ENCODE data around the gene MAP3K13. TPM values are rescaled to one million over a fixed set of nuclear protein-coding genes. Genes with fewer than 3 reads are reported as not detected.
"Not testable (repeated sequence)": the region's sequence is repeated elsewhere in the genome, so short reads cannot be mapped to it uniquely, and the experiment has no call there.

The MAP3K13 gene
- total RNA-seq, 1 donor from 2014 or later, result 9.0 TPM

GRCh38 chr3:185423178-185423577 lies 60.2 kb downstream of the MAP3K13 start:
- intact Hi-C loops (cut with DNase I), result no loop called here
- DNase-seq (ENCODE audit: low spot score), result no peak

GRCh38 chr3:185424435-185424834 lies 61.5 kb downstream of the MAP3K13 start:
- intact Hi-C loops (cut with DNase I), result no loop called here
- no peak for DNase-seq (ENCODE audit: low spot score)

DNA sequence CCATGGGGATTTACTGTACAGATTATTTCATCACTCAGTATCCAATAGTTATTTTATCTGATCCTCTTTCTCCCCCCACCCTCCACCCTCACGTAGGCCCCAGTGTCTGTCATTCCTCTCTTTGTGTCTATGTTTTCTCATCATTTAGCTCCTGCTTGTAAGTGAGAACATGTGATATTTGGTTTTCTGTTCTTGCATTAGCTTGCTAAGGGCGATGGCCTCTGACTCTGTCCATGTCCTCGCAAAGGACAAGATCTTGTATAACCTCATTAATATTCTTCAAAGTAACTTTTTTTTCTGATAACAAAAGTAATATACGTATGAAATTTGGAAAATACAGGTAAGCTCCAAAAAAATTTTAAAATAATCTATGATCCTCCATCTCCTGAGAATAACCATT lies 67.4 kb downstream of the MAP3K13 start:
- intact Hi-C loops (cut with DNase I), result no loop called here
- no peak for DNase-seq (ENCODE audit: low spot score)

DNA sequence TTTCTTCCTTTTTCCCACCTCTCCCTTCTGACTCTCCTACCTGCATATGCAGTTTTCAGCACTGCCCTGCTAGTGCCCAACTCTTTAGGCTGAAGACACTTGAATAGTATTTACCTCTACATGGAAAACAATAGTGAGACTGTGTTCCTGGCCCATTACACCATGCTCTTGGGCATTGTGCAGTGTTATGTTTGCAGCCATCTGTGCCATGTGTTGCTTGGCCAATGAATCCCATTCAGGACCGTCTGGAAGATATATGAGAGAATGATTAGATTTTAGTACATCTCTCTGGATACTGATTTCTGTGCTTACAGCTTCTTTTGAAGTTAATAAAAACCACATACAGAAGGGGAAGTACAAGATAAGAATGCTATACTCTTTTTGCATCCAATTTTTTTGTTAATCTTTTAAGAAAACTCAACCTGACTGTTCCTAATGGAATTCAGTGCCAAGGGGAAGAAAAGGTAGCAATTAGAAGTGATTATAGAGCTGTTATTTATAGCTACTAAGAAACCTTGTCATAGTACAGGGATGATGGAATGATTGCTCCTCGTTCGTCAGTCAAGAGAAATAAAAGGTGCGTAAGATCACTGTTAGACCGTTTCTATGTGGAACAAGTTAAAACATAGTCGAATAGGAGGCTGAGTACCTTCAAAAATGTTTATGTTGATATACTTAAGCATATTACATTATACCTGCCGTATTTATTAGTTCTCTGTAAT lies 77.0 kb downstream of the MAP3K13 start:
- intact Hi-C loops (cut with DNase I), result no loop called here
- DNase-seq (ENCODE audit: low spot score), result no peak

- intact Hi-C loops (cut with DNase I), result no loop called here
- DNase-seq (ENCODE audit: low spot score), result no peak
Observed at GRCh38 chr3:185442031-185442430, 79.1 kb downstream of the MAP3K13 start.

- DNase-seq (ENCODE audit: low spot score), result no peak
- intact Hi-C loops (cut with DNase I), result no loop called here
Observed at GRCh38 chr3:185444329-185444728, 81.4 kb downstream of the MAP3K13 start.

DNA sequence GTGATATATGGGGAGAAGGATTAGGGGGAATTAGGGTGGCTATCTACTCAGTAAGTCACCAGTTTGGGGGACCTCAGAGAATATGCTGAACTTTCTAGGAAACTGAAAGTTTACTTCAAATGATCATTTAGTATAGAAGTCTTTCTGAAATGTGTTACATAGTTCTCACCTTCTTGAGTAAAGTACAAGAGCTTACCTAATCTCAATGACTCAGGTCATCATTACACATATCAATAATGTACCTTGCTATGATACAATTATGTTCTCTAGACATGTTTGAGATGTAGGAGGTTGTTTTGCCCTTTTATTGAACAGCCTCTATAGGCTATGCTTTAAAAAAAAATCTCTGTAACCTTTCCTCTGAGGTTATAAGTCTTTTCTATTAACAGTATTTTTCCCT lies 85.2 kb downstream of the MAP3K13 start:
- intact Hi-C loops (cut with DNase I), result no loop called here
- no peak for DNase-seq (ENCODE audit: low spot score)

DNA sequence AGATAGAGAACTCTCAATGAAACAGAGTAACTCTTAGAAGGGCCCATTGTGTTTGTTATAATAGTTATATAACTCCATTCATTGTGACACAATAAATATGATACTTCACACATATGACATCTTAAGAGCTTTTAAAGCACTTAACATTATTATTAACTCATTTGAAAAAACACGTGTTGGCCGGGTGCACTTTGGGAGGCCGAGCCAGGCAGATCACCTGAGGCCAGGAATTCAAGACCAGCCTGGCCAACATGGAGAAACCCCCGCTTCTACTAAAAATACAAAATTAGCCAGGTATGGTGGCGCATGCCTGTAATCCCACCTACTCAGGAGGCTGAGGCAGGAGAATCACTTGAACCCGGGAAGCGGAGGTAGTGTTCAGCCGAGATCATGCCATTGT lies 88.5 kb downstream of the MAP3K13 start:
- DNase-seq (ENCODE audit: low spot score); intact Hi-C loops (cut with DNase I): not testable (repeated sequence)

- no peak for DNase-seq (ENCODE audit: low spot score)
- intact Hi-C loops (cut with DNase I), result no loop called here
Observed at GRCh38 chr3:185457376-185457775, 94.4 kb downstream of the MAP3K13 start.

GRCh38 chr3:185460309-185460708 lies 97.4 kb downstream of the MAP3K13 start:
- no peak for DNase-seq (ENCODE audit: low spot score)
- intact Hi-C loops (cut with DNase I), result no loop called here

GRCh38 chr3:185460719-185461350 lies 97.9 kb downstream of the MAP3K13 start:
- DNase-seq (ENCODE audit: low spot score), result no peak
- intact Hi-C loops (cut with DNase I), result no loop called here

DNA sequence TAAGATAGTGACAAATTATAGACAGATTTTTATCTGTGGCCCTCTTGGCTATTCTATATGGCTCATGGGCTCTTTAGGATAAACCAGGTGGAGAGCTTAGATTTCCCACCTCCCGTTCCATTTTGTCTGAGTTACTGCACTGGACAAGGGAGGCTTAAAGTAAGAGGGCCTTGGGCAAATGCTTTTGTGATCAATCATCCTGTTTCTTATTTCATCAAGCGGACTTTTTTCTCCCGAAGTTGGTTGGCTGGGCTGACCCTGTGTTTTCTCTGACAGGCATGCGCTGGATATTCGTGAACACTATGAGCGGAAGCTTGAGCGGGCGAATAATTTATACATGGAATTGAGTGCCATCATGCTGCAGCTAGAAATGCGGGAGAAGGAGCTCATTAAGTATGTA lies 102.5 kb downstream of the MAP3K13 start:
- intact Hi-C loops (cut with DNase I), result no loop called here
- DNase-seq (ENCODE audit: low spot score), result no peak

DNA sequence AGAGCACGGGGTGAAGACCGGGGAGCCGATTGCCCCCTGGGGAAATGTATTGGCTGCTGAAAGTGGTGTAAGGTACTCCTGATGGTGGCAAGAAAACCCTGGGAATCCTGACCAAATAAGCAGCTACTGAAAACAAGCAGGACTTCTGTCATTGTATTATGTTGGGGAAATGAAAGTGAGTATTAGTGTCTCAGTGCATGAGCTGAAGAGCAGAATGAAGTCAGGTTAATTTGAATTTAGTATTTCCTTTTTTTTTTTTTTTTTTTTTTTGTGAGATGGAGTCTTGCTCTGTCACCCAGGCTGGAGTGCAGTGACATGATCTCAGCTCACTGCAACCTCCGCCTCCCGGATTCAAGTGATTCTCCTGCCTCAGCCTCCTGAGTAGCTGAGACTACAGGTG lies 103.2 kb downstream of the MAP3K13 start:
- intact Hi-C loops (cut with DNase I); DNase-seq (ENCODE audit: low spot score): not testable (repeated sequence)

DNA sequence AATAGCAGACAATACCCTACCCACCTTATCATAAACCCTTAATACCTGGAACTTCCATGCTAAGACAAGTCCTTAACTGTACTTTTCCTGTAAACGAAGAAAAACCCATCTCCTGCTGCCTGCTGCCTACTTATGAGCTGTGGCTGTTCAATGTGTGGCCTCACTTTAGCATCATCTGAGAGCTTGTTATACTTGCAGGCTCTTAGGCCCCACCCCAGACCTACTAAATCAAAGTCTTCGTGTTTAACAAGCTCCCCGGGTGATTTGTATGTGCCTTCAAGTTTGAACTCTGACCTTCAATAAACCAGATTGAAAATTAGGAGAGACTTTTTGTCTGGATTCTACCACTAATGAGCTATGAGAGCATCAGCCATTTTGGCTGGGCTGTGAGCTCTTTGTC lies 106.6 kb downstream of the MAP3K13 start:
- no peak for DNase-seq (ENCODE audit: low spot score)
- intact Hi-C loops (cut with DNase I), result no loop called here

GRCh38 chr3:185470323-185470722 lies 107.4 kb downstream of the MAP3K13 start:
- intact Hi-C loops (cut with DNase I), result no loop called here

GRCh38 chr3:185473290-185473815 lies 110.4 kb downstream of the MAP3K13 start:
- no peak for DNase-seq (ENCODE audit: low spot score)
- intact Hi-C loops (cut with DNase I), result no loop called here

More at GRCh38 chr3:185470323-185470722, 107.4 kb downstream of the MAP3K13 start:
- no peak for DNase-seq (ENCODE audit: low spot score)

DNA sequence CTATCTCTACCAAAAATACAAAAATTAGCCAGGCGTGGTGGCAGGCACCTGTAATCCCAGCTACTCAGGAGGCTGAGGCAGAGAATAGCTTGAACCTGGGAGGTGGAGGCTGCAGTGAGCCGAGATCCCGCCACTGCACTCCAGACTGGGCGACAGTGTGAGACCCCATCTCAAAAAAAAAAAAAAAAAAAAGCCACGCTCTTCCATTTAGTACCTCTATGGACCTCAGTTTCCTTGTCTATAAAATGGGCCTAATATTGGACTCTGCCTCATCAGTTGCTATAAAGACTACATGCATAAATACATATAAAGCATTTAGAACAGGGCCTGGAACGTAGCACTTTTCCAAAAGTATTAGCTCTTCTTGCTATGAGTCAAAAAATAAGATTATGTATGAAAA lies 112.0 kb downstream of the MAP3K13 start:
- DNase-seq (ENCODE audit: low spot score); intact Hi-C loops (cut with DNase I): not testable (repeated sequence)

DNA sequence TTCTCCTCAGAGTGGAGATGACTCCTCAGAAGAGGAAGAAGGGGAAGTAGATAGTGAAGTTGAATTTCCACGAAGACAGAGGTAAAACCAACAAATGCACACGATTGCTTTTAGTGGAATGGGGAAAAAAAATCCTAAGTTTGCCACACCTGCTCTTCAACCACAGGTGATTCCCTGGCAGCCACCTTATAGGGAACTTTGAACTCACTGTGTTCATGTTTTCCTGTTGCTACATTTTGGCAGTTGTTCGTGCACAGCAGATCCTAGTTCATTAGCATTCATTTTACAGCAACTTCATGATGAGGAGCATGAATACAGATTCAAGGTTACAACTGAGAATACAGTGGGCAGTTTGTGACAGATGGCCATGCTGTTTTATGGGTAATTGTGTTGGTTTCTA lies 114.4 kb downstream of the MAP3K13 start:
- intact Hi-C loops (cut with DNase I), result no loop called here
- no peak for DNase-seq (ENCODE audit: low spot score)

- intact Hi-C loops (cut with DNase I), result no loop called here
- DNase-seq (ENCODE audit: low spot score), result no peak
Observed at GRCh38 chr3:185479373-185479945, 116.5 kb downstream of the MAP3K13 start.

DNA sequence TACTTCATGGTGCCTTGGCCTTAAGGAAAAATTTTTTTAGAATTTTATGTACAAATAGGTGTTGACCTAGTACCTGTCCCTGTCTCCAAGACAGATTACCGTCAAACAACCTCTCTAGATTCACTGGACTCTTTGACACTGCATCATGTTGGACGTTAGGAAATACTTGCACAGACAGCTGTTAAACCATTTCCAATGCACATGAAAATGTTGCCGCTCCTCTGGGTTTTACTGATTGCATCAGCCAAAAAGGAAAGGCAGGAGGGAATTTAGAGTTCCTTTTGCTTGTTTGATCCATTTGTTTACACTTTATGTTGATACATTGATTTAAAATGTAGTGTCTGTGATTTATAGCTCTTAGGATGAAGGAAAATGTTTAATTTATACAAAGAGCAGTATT lies 121.4 kb downstream of the MAP3K13 start:
- intact Hi-C loops (cut with DNase I), result no loop called here
- DNase-seq (ENCODE audit: low spot score), result no peak

GRCh38 chr3:185486394-185486793 lies 123.5 kb downstream of the MAP3K13 start:
- no peak for DNase-seq (ENCODE audit: low spot score)
- intact Hi-C loops (cut with DNase I), result no loop called here

All from cardiac septum (tissue), 1 donor.